HEK293 (cell line): ENCODE data around the gene EBF3.

ENCODE experiments used
- CTCF ChIA-PET: fragments of 350-600 bp; formaldehyde crosslinking; extraction: SDS; loops from one replicate; lab custom pipeline; 2021; ENCODE audit warnings: antibody characterized with exemption; lab: Yijun Ruan, JAX
- POLR2A ChIA-PET: fragments of 300-600 bp; formaldehyde crosslinking; extraction: SDS; loops from one replicate; lab custom pipeline; 2020; ENCODE audit warnings: antibody characterized with exemption, inconsistent platforms; lab: Yijun Ruan, JAX
- H3K27ac ChIP-seq: fragments of 200-500 bp; sonication (Bioruptor generic); 2 replicates; pipeline ENCODE4 v1.5.1; 2014; ENCODE audit warnings: low read depth, low read length, control low read depth, inconsistent platforms; ENCODE audit errors: extremely low read depth
- H3K36me3 ChIP-seq, 2 experiments: fragments of 200-500 bp in 1 of 2; sonication (Bioruptor generic) in 1 of 2; 1 replicate in 1 of 2; 2 replicates in 1 of 2; pipeline ENCODE4 v1.5.1; 2014 to 2017; ENCODE audit warnings: inconsistent platforms in 2 of 2, low read length in 2 of 2; ENCODE audit not compliant: control insufficient read depth in 2 of 2, insufficient read depth in 1 of 2
- H3K4me1 ChIP-seq: fragments of 200-500 bp; sonication (Bioruptor generic); 2 replicates; pipeline ENCODE4 v1.5.1; 2014; ENCODE audit warnings: mild to moderate bottlenecking, low read length, inconsistent platforms; ENCODE audit not compliant: control insufficient read depth, insufficient read depth
- H3K4me3 ChIP-seq: 2 replicates; pipeline ENCODE4 v1.5.1; 2011; ENCODE audit warnings: low read depth, mild to moderate bottlenecking, control low read depth, low read length, moderate library complexity
- H3K9me3 ChIP-seq: fragments of 200-500 bp; sonication (Bioruptor generic); 2 replicates; pipeline ENCODE4 v1.5.1; 2014; ENCODE audit warnings: low read depth, low read length, inconsistent platforms; ENCODE audit not compliant: control insufficient read depth, insufficient read depth
- GFI1B ChIP-seq: fragments of 450-650 bp; formaldehyde crosslinking; IDR thresholded peaks from 2 replicates; pipeline ENCODE4 v1.5.1; 2016; ENCODE audit warnings: missing biosample characterization, missing genetic modification characterization
- GLI2 ChIP-seq: fragments of 450-650 bp; formaldehyde crosslinking; IDR thresholded peaks from 2 replicates; pipeline ENCODE4; 2017; ENCODE audit warnings: missing biosample characterization, missing genetic modification characterization, low read depth, borderline replicate concordance
- KLF10 ChIP-seq: fragments of 450-650 bp; IDR thresholded peaks from 2 replicates; pipeline ENCODE4 v1.5.1; 2018; ENCODE audit warnings: missing biosample characterization, mild to moderate bottlenecking, missing genetic modification characterization
- OSR2 ChIP-seq: fragments of 450-650 bp; formaldehyde crosslinking; IDR thresholded peaks from 2 replicates; pipeline ENCODE4 v1.5.1; 2016; ENCODE audit warnings: missing biosample characterization, missing genetic modification characterization
- SALL2 ChIP-seq: fragments of 450-650 bp; formaldehyde crosslinking; IDR thresholded peaks from 2 replicates; pipeline ENCODE4 v1.5.0; 2017; ENCODE audit warnings: missing biosample characterization, mild to moderate bottlenecking, missing genetic modification characterization, borderline replicate concordance
- WT1 ChIP-seq: fragments of 450-650 bp; formaldehyde crosslinking; IDR thresholded peaks from 2 replicates; pipeline ENCODE4 v1.5.1; 2016; ENCODE audit warnings: missing biosample characterization, missing genetic modification characterization
- YY1 ChIP-seq: fragments of 450-650 bp; formaldehyde crosslinking; IDR thresholded peaks from 2 replicates; pipeline ENCODE4 v1.5.1; 2018; ENCODE audit warnings: missing biosample characterization, missing genetic modification characterization
- ZBTB1 ChIP-seq: fragments of 450-650 bp; formaldehyde crosslinking; IDR thresholded peaks from 2 replicates; pipeline ENCODE4 v1.5.1; 2016; ENCODE audit warnings: missing biosample characterization, missing genetic modification characterization
- ZNF133 ChIP-seq: fragments of 450-650 bp; formaldehyde crosslinking; IDR thresholded peaks from 2 replicates; pipeline ENCODE4 v1.5.1; 2016; ENCODE audit warnings: missing biosample characterization, missing genetic modification characterization
- ZNF24 ChIP-seq: fragments of 450-650 bp; formaldehyde crosslinking; IDR thresholded peaks from 2 replicates; pipeline ENCODE4 v1.5.1; 2016; ENCODE audit warnings: missing biosample characterization, missing genetic modification characterization
- ZNF366 ChIP-seq: fragments of 450-650 bp; formaldehyde crosslinking; conservative IDR thresholded peaks from 2 replicates; pipeline ENCODE4 v1.5.1; 2016; ENCODE audit warnings: missing biosample characterization, missing genetic modification characterization
- ZNF37A ChIP-seq: fragments of 450-650 bp; IDR thresholded peaks from 2 replicates; pipeline ENCODE4 v1.5.1; 2018; ENCODE audit warnings: missing biosample characterization, missing genetic modification characterization
- ZNF394 ChIP-seq: fragments of 450-650 bp; formaldehyde crosslinking; IDR thresholded peaks from 2 replicates; pipeline ENCODE4 v1.5.1; 2016; ENCODE audit warnings: missing biosample characterization, missing genetic modification characterization, mild to moderate bottlenecking, moderate library complexity, borderline replicate concordance
- ZNF610 ChIP-seq: fragments of 450-650 bp; formaldehyde crosslinking; IDR thresholded peaks from 2 replicates; pipeline ENCODE4 v1.5.1; 2016; ENCODE audit warnings: missing biosample characterization, missing genetic modification characterization, borderline replicate concordance
- ZNF629 ChIP-seq: fragments of 450-650 bp; formaldehyde crosslinking; IDR thresholded peaks from 2 replicates; pipeline ENCODE4 v1.5.1; 2017; ENCODE audit warnings: missing biosample characterization, missing genetic modification characterization
- ZNF776 ChIP-seq: fragments of 450-650 bp; formaldehyde crosslinking; IDR thresholded peaks from 2 replicates; pipeline ENCODE4 v1.5.0; 2017; ENCODE audit warnings: missing biosample characterization, missing genetic modification characterization, borderline replicate concordance
- ZNF791 ChIP-seq: fragments of 450-650 bp; formaldehyde crosslinking; IDR thresholded peaks from 2 replicates; pipeline ENCODE4 v1.5.1; 2016; ENCODE audit warnings: missing biosample characterization, missing genetic modification characterization
- ZXDB ChIP-seq: fragments of 450-650 bp; formaldehyde crosslinking; IDR thresholded peaks from 2 replicates; pipeline ENCODE4 v1.5.1; 2016; ENCODE audit warnings: missing biosample characterization, missing genetic modification characterization
- TF ChIP-seq, protein P1 (sequence below): fragments of 450-650 bp; formaldehyde crosslinking; IDR thresholded peaks from 2 replicates; pipeline ENCODE4 v1.5.0; 2017; ENCODE audit warnings: missing biosample characterization, missing genetic modification characterization, borderline replicate concordance
- TF ChIP-seq, protein P2 (sequence below): fragments of 450-650 bp; formaldehyde crosslinking; IDR thresholded peaks from 2 replicates; pipeline ENCODE4 v1.5.1; 2016; ENCODE audit warnings: missing biosample characterization, missing genetic modification characterization
- TF ChIP-seq, protein P3 (sequence below): fragments of 450-650 bp; formaldehyde crosslinking; IDR thresholded peaks from 2 replicates; pipeline ENCODE4 v1.5.1; 2016; ENCODE audit warnings: missing biosample characterization, missing genetic modification characterization
- TF ChIP-seq, protein P4 (sequence below): fragments of 450-650 bp; formaldehyde crosslinking; IDR thresholded peaks from 2 replicates; pipeline ENCODE4 v1.5.1; 2016; ENCODE audit warnings: missing biosample characterization, missing genetic modification characterization

The EBF3 gene

DNA sequence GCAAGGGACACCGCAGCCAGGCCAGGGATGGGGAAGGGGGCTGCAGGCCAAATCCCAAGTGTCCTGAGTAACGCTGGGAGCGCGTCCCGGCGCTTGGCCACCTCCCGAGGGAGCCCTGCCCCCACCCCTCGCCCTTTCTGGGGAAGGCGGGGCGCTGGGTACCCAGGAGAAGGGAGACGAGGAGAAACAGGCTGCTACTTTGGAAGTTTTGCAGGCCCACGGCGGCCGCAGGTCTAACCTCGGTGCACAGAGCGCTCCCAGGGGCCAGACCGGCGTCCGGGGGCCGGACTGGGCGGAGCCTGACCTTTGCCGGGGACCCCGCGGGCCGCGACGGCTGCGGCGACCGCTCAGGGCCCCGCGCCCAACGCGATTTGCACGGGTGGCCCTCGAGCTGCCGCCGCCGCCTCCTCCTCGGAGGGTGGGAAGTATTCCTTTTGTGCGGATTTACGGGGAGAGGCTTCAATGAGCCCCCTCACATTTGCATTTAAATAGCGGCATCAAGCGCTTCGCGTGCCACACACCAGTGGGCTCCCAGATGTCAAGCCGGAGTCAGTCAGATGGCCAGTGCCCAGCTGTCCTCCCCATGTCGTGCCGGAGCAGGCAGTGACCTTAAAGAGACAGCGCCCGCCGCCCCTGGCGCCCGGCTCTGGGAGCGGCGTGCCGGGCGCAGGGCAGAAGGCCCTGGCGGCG is 3.0 kb upstream of the EBF3 start:
- Histone ChIP-seq H3K27ac (no peak overlapping the region), H3K4me1 (peaks cover 13% of the 10 kb centered on the region; the same call in 1 of the 2 replicates), H3K9me3 (no peaks in the 10 kb centered on the region), H3K36me3 (no peaks in the 10 kb centered on the region), H3K4me3 (no peak overlapping the region)
- TF ChIP-seq, protein P1, sequence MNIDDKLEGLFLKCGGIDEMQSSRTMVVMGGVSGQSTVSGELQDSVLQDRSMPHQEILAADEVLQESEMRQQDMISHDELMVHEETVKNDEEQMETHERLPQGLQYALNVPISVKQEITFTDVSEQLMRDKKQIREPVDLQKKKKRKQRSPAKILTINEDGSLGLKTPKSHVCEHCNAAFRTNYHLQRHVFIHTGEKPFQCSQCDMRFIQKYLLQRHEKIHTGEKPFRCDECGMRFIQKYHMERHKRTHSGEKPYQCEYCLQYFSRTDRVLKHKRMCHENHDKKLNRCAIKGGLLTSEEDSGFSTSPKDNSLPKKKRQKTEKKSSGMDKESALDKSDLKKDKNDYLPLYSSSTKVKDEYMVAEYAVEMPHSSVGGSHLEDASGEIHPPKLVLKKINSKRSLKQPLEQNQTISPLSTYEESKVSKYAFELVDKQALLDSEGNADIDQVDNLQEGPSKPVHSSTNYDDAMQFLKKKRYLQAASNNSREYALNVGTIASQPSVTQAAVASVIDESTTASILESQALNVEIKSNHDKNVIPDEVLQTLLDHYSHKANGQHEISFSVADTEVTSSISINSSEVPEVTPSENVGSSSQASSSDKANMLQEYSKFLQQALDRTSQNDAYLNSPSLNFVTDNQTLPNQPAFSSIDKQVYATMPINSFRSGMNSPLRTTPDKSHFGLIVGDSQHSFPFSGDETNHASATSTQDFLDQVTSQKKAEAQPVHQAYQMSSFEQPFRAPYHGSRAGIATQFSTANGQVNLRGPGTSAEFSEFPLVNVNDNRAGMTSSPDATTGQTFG = no peak
- TF ChIP-seq, protein P2, sequence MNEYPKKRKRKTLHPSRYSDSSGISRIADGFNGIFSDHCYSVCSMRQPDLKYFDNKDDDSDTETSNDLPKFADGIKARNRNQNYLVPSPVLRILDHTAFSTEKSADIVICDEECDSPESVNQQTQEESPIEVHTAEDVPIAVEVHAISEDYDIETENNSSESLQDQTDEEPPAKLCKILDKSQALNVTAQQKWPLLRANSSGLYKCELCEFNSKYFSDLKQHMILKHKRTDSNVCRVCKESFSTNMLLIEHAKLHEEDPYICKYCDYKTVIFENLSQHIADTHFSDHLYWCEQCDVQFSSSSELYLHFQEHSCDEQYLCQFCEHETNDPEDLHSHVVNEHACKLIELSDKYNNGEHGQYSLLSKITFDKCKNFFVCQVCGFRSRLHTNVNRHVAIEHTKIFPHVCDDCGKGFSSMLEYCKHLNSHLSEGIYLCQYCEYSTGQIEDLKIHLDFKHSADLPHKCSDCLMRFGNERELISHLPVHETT (tag by site-specific recombination) = no peak
- no peak for TF ChIP-seq ZNF776 (tag by site-specific recombination)
- TF ChIP-seq WT1 = no peak
- no peak for TF ChIP-seq OSR2 (tag by site-specific recombination)
- TF ChIP-seq ZNF791 (tag by site-specific recombination) = no peak
- no peak for TF ChIP-seq GFI1B
- TF ChIP-seq ZNF610 (tag by site-specific recombination) = no peak
- no peak for TF ChIP-seq GLI2 (tag by site-specific recombination)
- TF ChIP-seq ZNF37A (tag by site-specific recombination) = no peak
- TF ChIP-seq KLF10 (tag by site-specific recombination) = no peak
- TF ChIP-seq ZNF366 (tag by site-specific recombination) = no peak
- TF ChIP-seq ZNF133 (tag by site-specific recombination) = no peak
- TF ChIP-seq ZNF629 (tag by site-specific recombination) = no peak
- CTCF ChIA-PET = no interaction called here
- POLR2A ChIA-PET = no interaction called here

DNA sequence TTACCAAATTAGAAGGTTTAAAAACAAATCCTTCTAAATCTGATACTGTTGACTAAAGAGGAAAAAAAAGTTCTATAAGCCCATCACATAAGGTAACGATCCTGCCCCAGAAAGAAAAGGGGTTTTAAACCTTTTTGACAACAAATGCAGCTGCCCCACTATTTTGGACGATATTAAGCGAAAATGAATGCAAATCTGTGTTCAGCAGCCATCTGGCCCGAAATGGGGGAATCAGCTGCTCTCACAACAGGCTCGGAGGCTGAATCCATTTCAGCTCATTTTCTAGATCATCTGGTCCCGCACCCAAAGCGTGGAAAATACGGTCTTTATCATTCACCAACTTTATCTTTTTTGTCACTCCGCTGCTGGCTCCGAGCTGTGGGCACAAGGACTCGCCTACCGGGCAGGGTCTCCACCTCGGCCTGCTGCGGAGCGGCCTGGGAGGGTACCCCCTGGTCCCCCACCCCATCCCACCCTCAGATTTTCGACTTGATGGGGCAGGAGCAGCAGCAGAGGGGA is 2.4 kb upstream of the EBF3 start:
- TF ChIP-seq ZBTB1 (tag by site-specific recombination) (no peak), ZNF24 (tag by site-specific recombination) (no peak)
- TF ChIP-seq, protein P3, sequence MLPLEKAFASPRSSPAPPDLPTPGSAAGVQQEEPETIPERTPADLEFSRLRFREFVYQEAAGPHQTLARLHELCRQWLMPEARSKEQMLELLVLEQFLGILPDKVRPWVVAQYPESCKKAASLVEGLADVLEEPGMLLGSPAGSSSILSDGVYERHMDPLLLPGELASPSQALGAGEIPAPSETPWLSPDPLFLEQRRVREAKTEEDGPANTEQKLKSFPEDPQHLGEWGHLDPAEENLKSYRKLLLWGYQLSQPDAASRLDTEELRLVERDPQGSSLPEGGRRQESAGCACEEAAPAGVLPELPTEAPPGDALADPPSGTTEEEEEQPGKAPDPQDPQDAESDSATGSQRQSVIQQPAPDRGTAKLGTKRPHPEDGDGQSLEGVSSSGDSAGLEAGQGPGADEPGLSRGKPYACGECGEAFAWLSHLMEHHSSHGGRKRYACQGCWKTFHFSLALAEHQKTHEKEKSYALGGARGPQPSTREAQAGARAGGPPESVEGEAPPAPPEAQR (tag by site-specific recombination) = no peak
- POLR2A ChIA-PET = no interaction called here
- CTCF ChIA-PET = interaction anchor here (1.1 kb wide), 1 partner anchor 935 kb away, joined by 5 read pairs; no protein-coding TSS in a partner anchor
- no peaks in the 10 kb centered on the region for H3K9me3 ChIP-seq
- H3K4me3 ChIP-seq = no peak overlapping the region
- H3K27ac ChIP-seq = no peak overlapping the region
- no peaks in the 10 kb centered on the region for H3K36me3 ChIP-seq
- H3K4me1 ChIP-seq = peaks cover 12% of the 10 kb centered on the region

DNA sequence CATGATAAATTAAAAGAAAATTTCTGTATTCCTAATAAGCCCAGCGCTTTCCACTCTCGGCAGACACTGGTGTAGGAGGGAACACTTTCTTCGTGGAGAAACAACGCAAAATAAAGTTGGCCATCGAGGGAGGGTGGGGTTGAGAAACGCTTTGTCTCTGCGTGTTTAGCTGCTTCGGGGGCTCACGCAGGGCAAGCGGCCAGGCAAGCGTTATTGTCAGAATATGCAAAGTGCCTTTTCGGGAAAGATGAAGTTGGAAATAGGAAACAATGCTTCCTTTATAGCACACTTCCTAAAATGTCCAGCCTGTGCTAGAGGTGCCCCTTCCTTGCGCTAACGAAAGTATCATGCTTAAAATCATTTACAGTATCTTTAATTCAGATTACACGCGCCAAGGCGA is 1.9 kb upstream of the EBF3 start:
- ChIA-PET CTCF (interaction anchor here (0.6 to 1.1 kb wide), 2 partner anchors 169 to 935 kb away, joined by 3 to 5 read pairs; no protein-coding TSS in a partner anchor), POLR2A (no interaction called here)
- no peak overlapping the region for H3K27ac ChIP-seq
- H3K9me3 ChIP-seq = no peaks in the 10 kb centered on the region
- H3K4me1 ChIP-seq = peaks cover 13% of the 10 kb centered on the region
- H3K36me3 ChIP-seq = no peaks in the 10 kb centered on the region
- no peak overlapping the region for H3K4me3 ChIP-seq
- no peak for TF ChIP-seq ZNF394 (tag by site-specific recombination)
- TF ChIP-seq, protein P2 (tag by site-specific recombination) = no peak
- no peak for TF ChIP-seq ZXDB (tag by site-specific recombination)
- no peak for TF ChIP-seq SALL2 (tag by site-specific recombination)
- TF ChIP-seq, protein P4, sequence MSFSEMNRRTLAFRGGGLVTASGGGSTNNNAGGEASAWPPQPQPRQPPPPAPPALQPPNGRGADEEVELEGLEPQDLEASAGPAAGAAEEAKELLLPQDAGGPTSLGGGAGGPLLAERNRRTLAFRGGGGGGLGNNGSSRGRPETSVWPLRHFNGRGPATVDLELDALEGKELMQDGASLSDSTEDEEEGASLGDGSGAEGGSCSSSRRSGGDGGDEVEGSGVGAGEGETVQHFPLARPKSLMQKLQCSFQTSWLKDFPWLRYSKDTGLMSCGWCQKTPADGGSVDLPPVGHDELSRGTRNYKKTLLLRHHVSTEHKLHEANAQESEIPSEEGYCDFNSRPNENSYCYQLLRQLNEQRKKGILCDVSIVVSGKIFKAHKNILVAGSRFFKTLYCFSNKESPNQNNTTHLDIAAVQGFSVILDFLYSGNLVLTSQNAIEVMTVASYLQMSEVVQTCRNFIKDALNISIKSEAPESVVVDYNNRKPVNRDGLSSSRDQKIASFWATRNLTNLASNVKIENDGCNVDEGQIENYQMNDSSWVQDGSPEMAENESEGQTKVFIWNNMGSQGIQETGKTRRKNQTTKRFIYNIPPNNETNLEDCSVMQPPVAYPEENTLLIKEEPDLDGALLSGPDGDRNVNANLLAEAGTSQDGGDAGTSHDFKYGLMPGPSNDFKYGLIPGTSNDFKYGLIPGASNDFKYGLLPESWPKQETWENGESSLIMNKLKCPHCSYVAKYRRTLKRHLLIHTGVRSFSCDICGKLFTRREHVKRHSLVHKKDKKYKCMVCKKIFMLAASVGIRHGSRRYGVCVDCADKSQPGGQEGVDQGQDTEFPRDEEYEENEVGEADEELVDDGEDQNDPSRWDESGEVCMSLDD (tag by site-specific recombination) = no peak
- TF ChIP-seq YY1 (tag by site-specific recombination) = no peak
- no peak for TF ChIP-seq ZNF610 (tag by site-specific recombination)
